B cell (primary cell): ENCODE results near the gene MAS1L.

Source experiments
- EZH2 ChIP-seq: IDR thresholded peaks from 2 replicates; pipeline ENCODE4 v1.6.1; 2012; ENCODE audit warnings: borderline replicate concordance, low read depth, mild to moderate bottlenecking, moderate library complexity, low read length; ENCODE audit not compliant: insufficient read depth, poor library complexity, severe bottlenecking
- TF ChIP-seq, protein P1 (sequence below): fragments of 200-600 bp; IDR thresholded peaks from one replicate; pipeline ENCODE4 v1.8.0; 2022; ENCODE audit warnings: antibody characterized with exemption, mild to moderate bottlenecking

DNA sequence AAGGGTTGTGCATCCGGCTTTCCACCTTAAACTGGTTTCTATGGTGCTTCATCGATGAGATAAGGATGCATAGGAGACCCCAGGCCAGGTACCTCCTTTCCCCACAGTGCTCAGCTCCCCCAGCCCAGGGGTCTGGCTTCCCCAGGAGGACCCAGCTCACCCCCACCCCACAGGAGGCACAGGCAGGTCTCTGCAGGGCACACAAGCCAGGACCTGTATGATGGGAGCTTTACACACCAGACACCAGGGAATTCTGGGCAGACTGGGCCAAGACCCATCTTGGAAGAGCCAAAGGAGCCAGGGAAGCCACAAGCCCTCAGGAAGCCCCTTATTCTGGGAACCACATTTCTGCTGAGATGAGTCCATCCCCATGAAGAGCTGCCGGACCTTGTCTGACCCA, 42.2 kb upstream of the MAS1L start:
- TF ChIP-seq, protein P1, sequence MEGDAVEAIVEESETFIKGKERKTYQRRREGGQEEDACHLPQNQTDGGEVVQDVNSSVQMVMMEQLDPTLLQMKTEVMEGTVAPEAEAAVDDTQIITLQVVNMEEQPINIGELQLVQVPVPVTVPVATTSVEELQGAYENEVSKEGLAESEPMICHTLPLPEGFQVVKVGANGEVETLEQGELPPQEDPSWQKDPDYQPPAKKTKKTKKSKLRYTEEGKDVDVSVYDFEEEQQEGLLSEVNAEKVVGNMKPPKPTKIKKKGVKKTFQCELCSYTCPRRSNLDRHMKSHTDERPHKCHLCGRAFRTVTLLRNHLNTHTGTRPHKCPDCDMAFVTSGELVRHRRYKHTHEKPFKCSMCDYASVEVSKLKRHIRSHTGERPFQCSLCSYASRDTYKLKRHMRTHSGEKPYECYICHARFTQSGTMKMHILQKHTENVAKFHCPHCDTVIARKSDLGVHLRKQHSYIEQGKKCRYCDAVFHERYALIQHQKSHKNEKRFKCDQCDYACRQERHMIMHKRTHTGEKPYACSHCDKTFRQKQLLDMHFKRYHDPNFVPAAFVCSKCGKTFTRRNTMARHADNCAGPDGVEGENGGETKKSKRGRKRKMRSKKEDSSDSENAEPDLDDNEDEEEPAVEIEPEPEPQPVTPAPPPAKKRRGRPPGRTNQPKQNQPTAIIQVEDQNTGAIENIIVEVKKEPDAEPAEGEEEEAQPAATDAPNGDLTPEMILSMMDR: no peak
- no peak for TF ChIP-seq EZH2
